K562 (cell line): Measurements from ENCODE around the gene P2RY8.

Experiments used
- RAD21 ChIP-seq, 2 experiments: fragments of 250-450 bp in 1 of 2; fragments of 450-650 bp in 1 of 2; sonication (Bioruptor Pico) in 1 of 2; formaldehyde crosslinking in 1 of 2; IDR thresholded peaks in 1 of 2; conservative IDR thresholded peaks in 1 of 2; 2 replicates each; pipeline versions ENCODE4 v1.4.0 to v1.8.0; 2020 to 2022; ENCODE audit warnings: mild to moderate bottlenecking in 2 of 2, moderate library complexity in 1 of 2
- TSHZ1 ChIP-seq: fragments of 250-450 bp; sonication (Bioruptor Pico); IDR thresholded peaks from 2 replicates; pipeline ENCODE4 v1.4.0; 2020; ENCODE audit warnings: mild to moderate bottlenecking, moderate library complexity

- TF ChIP-seq TSHZ1 (CRISPR knock-in tag) (no peak), RAD21 (CRISPR knock-in tag; conservative IDR thresholded peaks at IDR 0.05 in 1 of 2, IDR thresholded peaks at IDR 0.05 in 1 of 2) (no peak)
These were observed 61.1 kb downstream of the P2RY8 start for GRCh38 chrX:1475881-1476280.
